HG03354 (cell line): ENCODE data around the gene SPOCD1.
"Not testable (repeated sequence)": the region's sequence is repeated elsewhere in the genome, so short reads cannot be mapped to it uniquely, and the experiment has no call there.

Experiments used
- ATAC-seq: cut with Tn5 transposase; IDR thresholded peaks from one replicate; pipeline ENCODE4 v1.9.1; 2021; ENCODE audit warnings: mild to moderate bottlenecking; ENCODE audit not compliant: unreplicated experiment, poor library complexity, severe bottlenecking

Gene SPOCD1

GRCh38 chr1:31830511-31830910 lies 14.7 kb upstream of the SPOCD1 start:
- ATAC-seq, result no peak

- ATAC-seq, result no peak
Measured at GRCh38 chr1:31830065-31830464, 14.2 kb upstream of the SPOCD1 start.

- ATAC-seq, result no peak
Measured at GRCh38 chr1:31828926-31829690, 13.3 kb upstream of the SPOCD1 start.

GRCh38 chr1:31828341-31828740 lies 12.5 kb upstream of the SPOCD1 start:
- no peak for ATAC-seq

- ATAC-seq, result no peak
Measured at GRCh38 chr1:31823780-31824179, 8.0 kb upstream of the SPOCD1 start.

GRCh38 chr1:31822766-31823165 lies 6.9 kb upstream of the SPOCD1 start:
- no peak for ATAC-seq

GRCh38 chr1:31820196-31820595 lies 4.4 kb upstream of the SPOCD1 start:
- ATAC-seq, result not testable (repeated sequence)

GRCh38 chr1:31818206-31818605 lies 2.4 kb upstream of the SPOCD1 start:
- no peak for ATAC-seq

GRCh38 chr1:31816947-31817346 lies 1.1 kb upstream of the SPOCD1 start:
- ATAC-seq, result not testable (repeated sequence)

- ATAC-seq, result not testable (repeated sequence)
Measured at GRCh38 chr1:31816501-31816900, 679 bp upstream of the SPOCD1 start.

- no peak for ATAC-seq
Measured at GRCh38 chr1:31815307-31815645, 546 bp downstream of the SPOCD1 start.

GRCh38 chr1:31814631-31815306 lies 1.1 kb downstream of the SPOCD1 start:
- ATAC-seq, result no peak

GRCh38 chr1:31814041-31814511 lies 1.7 kb downstream of the SPOCD1 start:
- ATAC-seq, result no peak

- ATAC-seq, result no peak
Measured at GRCh38 chr1:31812158-31812829, 3.5 kb downstream of the SPOCD1 start.

GRCh38 chr1:31811605-31812004 lies 4.2 kb downstream of the SPOCD1 start:
- no peak for ATAC-seq

GRCh38 chr1:31809698-31810097 lies 6.1 kb downstream of the SPOCD1 start:
- no peak for ATAC-seq

GRCh38 chr1:31807273-31808048 lies 8.4 kb downstream of the SPOCD1 start:
- ATAC-seq, result no peak

- no peak for ATAC-seq
Measured at GRCh38 chr1:31805318-31805717, 10.5 kb downstream of the SPOCD1 start.

- ATAC-seq, result no peak
Measured at GRCh38 chr1:31804098-31804497, 11.7 kb downstream of the SPOCD1 start.

- ATAC-seq, result no peak
Measured at GRCh38 chr1:31803610-31804009, 12.2 kb downstream of the SPOCD1 start.
